Gastroesophageal sphincter (tissue), 3 donors: Measurements from ENCODE around the gene NKD1.

Source experiments
- POLR2AphosphoS5 ChIP-seq: sonication (generic); formaldehyde crosslinking; IDR thresholded peaks from one replicate; pipeline ENCODE4 v1.6.1; 2017; ENCODE audit warnings: antibody characterized with exemption
- TF ChIP-seq, protein P1 (sequence below), 4 experiments: fragments of 200-600 bp in 2 of 4; fragments of 450-650 bp in 2 of 4; sonication (generic) in 1 of 4; IDR thresholded peaks; one replicate each; pipeline ENCODE4 v1.5.1; 2017 to 2019; ENCODE audit warnings: antibody characterized with exemption in 4 of 4, mild to moderate bottlenecking in 2 of 4, moderate library complexity in 2 of 4

DNA sequence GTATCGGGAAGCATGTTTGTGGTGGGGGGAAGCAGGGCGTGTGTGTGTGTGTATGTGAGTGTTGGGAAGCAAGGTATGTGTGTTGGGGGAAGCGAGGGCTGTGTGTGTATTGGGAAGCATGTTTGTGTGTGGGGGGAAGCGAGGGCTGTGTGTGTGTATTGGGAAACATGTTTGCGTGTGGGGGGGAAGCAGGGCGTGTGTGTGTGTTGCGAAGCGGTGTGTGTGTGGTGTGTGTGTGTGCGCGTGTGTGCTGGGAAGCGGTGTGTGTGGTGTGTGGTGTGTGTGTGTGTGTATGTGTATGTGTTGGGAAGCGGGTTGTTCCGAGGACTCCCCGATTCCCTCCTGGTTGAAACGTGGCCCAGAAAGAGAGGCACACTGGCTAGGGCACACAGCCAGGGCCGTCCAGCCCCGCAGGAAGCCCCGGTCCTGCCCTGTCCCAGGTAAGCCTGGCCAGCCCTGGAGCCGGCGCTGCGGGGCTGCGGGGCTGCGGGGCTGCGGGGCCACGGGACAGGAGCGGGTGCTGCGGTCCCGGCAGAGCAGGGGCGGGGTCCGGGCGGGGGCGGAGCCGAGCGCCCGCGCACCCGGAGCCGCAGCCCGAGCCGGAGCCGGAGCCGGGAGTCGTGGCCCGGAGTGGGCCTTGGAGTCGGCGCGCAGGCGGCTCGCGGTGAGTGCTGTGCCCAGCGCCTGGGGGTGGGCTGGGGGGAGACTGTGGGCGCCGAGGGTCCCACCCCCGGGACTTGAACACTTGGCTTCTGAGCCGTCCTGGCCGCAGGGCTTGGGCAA is 145.0 kb downstream of the NKD1 start, which contains the start of gene NOD2:
- TF ChIP-seq, protein P1, sequence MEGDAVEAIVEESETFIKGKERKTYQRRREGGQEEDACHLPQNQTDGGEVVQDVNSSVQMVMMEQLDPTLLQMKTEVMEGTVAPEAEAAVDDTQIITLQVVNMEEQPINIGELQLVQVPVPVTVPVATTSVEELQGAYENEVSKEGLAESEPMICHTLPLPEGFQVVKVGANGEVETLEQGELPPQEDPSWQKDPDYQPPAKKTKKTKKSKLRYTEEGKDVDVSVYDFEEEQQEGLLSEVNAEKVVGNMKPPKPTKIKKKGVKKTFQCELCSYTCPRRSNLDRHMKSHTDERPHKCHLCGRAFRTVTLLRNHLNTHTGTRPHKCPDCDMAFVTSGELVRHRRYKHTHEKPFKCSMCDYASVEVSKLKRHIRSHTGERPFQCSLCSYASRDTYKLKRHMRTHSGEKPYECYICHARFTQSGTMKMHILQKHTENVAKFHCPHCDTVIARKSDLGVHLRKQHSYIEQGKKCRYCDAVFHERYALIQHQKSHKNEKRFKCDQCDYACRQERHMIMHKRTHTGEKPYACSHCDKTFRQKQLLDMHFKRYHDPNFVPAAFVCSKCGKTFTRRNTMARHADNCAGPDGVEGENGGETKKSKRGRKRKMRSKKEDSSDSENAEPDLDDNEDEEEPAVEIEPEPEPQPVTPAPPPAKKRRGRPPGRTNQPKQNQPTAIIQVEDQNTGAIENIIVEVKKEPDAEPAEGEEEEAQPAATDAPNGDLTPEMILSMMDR (IDR thresholded peaks at IDR 0.05), result no peak
- TF ChIP-seq POLR2AphosphoS5, result no peak
